GM19452 (cell line): ENCODE measurements around the gene PPARA.

Experiments used
- ATAC-seq: cut with Tn5 transposase; IDR thresholded peaks from one replicate; pipeline ENCODE4 v1.9.1; 2021; ENCODE audit not compliant: unreplicated experiment

PPARA gene

GRCh38 chr22:46290121-46290842 lies 140.0 kb downstream of the PPARA start:
- ATAC-seq = no peak

GRCh38 chr22:46290843-46291785 lies 140.8 kb downstream of the PPARA start:
- ATAC-seq = no peak

- no peak for ATAC-seq
Measured at GRCh38 chr22:46292173-46292572, 141.8 kb downstream of the PPARA start.

GRCh38 chr22:46292732-46293131 lies 142.4 kb downstream of the PPARA start:
- ATAC-seq = no peak
